Measurements from ENCODE around the gene PREP. TPM values are rescaled to one million over a fixed set of nuclear protein-coding genes. Genes with fewer than 3 reads are reported as not detected.

Gene PREP
- total RNA-seq, 2 donors from 2014 or later = 99.9 to 113 TPM

DNA sequence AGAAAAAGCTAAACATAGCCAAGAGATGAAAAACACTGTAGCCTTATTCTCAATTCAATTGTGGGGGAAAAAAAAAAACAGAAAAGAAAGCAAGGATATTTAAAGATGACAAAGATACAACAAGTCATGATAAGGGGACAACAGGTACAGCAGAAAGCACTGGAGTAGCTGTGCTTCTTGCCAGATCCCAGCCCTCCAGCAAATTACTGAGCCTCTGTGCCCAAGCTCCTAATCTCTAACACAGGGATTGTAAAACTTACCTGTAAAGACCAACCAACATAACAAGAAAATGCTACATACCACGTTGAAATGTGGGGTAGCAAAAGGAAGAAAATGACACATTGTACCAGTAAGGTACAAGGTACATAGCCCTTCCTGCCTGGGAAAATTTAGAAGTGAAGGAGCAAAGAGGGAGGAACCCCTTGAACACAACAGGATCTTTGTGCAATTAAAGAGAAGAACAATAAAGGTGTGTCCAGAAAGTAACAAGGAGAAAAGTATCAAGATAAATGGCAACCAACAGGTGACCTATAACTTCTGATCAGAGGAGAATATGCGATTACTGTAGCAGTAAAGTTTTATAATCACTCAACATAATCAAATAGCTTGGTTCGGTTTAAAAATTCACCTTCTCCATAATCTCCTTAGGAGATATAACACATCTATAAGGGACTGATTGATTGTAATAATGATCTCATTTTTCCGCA, 30.6 kb downstream of the PREP start:
- no peaks in the 10 kb centered on the region for H3K36me3 ChIP-seq
- H3K9me3 ChIP-seq = no peaks in the 10 kb centered on the region
- H3K4me3 ChIP-seq = no peak overlapping the region
- H3K27ac ChIP-seq = peak overlapping the region; percentile 84
- peak; percentile 37 for DNase-seq
- no peaks in the 10 kb centered on the region for H3K27me3 ChIP-seq
- TF ChIP-seq, protein P1, sequence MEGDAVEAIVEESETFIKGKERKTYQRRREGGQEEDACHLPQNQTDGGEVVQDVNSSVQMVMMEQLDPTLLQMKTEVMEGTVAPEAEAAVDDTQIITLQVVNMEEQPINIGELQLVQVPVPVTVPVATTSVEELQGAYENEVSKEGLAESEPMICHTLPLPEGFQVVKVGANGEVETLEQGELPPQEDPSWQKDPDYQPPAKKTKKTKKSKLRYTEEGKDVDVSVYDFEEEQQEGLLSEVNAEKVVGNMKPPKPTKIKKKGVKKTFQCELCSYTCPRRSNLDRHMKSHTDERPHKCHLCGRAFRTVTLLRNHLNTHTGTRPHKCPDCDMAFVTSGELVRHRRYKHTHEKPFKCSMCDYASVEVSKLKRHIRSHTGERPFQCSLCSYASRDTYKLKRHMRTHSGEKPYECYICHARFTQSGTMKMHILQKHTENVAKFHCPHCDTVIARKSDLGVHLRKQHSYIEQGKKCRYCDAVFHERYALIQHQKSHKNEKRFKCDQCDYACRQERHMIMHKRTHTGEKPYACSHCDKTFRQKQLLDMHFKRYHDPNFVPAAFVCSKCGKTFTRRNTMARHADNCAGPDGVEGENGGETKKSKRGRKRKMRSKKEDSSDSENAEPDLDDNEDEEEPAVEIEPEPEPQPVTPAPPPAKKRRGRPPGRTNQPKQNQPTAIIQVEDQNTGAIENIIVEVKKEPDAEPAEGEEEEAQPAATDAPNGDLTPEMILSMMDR (IDR thresholded peaks at IDR 0.05) = no peak
- intact Hi-C loops (cut with DNase I) = no loop called here
- peak overlapping the region in 1 of 2 donors; percentile 46 for H3K9ac ChIP-seq (ENCODE audit: low read depth in 2 of 2, low read length in 2 of 2)
- H3K4me1 ChIP-seq = no peaks in the 10 kb centered on the region

DNA sequence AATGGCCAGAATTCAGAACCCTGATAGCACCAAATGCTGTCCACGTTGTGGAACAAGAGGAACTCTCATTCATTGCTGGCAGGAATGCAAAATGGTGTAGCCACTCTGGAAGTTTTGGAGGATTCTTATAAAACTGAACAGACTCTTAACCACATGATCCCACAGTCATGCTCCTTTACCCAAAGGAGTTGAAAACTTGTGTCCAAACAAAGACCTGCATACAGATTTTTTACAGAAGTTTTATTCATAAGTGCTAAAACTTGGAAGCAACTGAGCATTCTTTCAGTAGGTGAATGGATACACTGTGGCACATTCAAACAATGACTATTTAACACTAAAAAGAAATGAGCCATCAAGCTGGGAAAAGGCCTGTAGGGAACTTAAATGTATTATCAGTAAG, 32.5 kb downstream of the PREP start:
- TF ChIP-seq, protein P1 (IDR thresholded peaks at IDR 0.05) = no peak
- H3K27ac ChIP-seq = peak overlapping the region; percentile 84
- H3K4me3 ChIP-seq = no peak overlapping the region
- intact Hi-C loops (cut with DNase I) = no loop called here
- no peak overlapping the region for H3K9ac ChIP-seq (ENCODE audit: low read depth in 2 of 2, low read length in 2 of 2)
- no peaks in the 10 kb centered on the region for H3K27me3 ChIP-seq
- H3K4me1 ChIP-seq = no peaks in the 10 kb centered on the region
- no peaks in the 10 kb centered on the region for H3K36me3 ChIP-seq
- no peaks in the 10 kb centered on the region for H3K9me3 ChIP-seq
- DNase-seq = no peak

DNA sequence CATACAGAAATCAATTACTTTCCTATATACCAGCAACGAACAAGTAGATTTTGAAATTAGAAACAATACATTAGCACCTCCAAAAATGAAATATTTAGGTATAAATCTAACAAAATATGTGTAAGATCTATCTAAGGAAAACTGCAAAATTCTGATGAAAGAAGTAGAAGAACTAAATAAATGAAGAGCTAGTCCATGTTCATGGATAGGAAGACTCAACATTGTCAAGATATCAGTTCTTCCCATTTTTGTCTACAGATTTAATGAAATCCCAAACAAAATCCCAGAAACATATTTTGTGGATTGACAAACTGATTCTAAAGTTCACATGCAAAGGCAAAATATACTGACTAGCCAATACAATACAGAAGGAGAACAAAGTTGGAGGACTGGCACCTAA, 33.7 kb downstream of the PREP start:
- no peak overlapping the region for H3K4me3 ChIP-seq
- intact Hi-C loops (cut with DNase I) = loop anchor here (5.0 kb wide), 1 partner anchor 33 kb away; the partner anchor contains the start of gene PREP
- no peaks in the 10 kb centered on the region for H3K27me3 ChIP-seq
- no peak overlapping the region for H3K9ac ChIP-seq (ENCODE audit: low read depth in 2 of 2, low read length in 2 of 2)
- no peak overlapping the region for H3K27ac ChIP-seq
- no peaks in the 10 kb centered on the region for H3K36me3 ChIP-seq
- DNase-seq = no peak
- no peaks in the 10 kb centered on the region for H3K4me1 ChIP-seq
- no peaks in the 10 kb centered on the region for H3K9me3 ChIP-seq
- TF ChIP-seq, protein P1 (IDR thresholded peaks at IDR 0.05) = no peak

DNA sequence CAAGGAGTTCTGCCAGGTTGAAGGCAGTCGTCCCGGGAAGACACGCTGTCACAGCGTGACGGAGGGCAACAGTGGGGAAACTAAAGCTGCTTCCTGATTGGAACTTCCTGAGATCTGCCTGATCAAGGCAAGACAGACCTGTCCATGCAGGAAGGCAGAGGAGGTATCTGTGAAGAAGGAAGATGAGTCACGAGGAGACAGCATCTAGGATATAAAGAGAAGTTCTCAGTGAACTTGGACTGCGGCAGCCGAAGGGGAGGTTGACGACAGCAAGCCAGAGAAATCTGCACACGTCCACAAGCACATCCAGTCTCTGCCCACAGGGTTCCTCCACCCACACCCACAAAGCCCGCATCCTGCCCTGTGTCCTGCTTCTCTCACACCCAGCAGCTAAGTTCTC, 38.6 kb downstream of the PREP start:
- Histone ChIP-seq H3K27ac (no peak overlapping the region), H3K9me3 (no peaks in the 10 kb centered on the region), H3K4me3 (no peak overlapping the region), H3K9ac (ENCODE audit: low read depth in 2 of 2, low read length in 2 of 2) (no peak overlapping the region), H3K4me1 (no peaks in the 10 kb centered on the region), H3K36me3 (peaks cover 6% of the 10 kb centered on the region), H3K27me3 (no peaks in the 10 kb centered on the region)
- intact Hi-C loops (cut with DNase I) = loop anchor here (5.0 kb wide), 1 partner anchor 277 kb away; no protein-coding TSS in a partner anchor
- DNase-seq = no peak
- TF ChIP-seq, protein P1 (IDR thresholded peaks at IDR 0.05) = no peak

DNA sequence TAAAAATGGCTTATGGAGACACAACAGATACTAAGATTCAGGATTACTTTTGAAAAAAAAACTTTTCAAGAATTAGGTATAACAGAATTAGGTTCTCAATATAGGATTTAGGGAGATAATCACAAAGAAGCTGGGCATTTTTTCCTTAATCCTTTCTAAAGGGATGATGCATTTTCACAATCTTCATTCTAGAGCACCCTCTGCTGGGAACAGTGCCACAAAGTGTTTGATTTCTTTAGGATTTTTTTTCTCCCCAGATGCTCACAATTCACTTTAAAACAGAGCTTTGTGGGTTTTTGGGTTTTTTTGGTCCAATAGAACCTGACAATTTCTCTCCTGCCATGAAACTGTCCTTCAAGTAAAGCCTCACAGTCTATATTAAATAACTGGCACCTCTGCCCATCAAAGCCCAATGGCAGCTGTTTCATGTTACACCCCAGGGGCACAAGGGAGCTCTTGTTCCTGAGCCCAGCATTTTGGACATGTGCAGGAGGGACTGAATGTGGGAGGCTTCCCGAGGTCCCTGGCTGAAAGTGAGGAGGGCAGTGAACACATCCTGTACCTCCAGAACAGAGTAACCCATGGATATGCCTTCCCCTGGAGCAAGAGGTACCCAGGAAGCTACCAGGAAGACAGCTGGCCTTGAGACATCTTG, 39.7 kb downstream of the PREP start:
- Histone ChIP-seq H3K36me3 (peaks cover 6% of the 10 kb centered on the region), H3K27me3 (no peaks in the 10 kb centered on the region), H3K9me3 (no peaks in the 10 kb centered on the region), H3K4me3 (no peak overlapping the region), H3K4me1 (no peaks in the 10 kb centered on the region), H3K9ac (ENCODE audit: low read depth in 2 of 2, low read length in 2 of 2) (no peak overlapping the region), H3K27ac (no peak overlapping the region)
- TF ChIP-seq, protein P1 (IDR thresholded peaks at IDR 0.05) = no peak
- DNase-seq = no peak
- intact Hi-C loops (cut with DNase I) = loop anchor here (5.0 kb wide), 1 partner anchor 276 kb away; no protein-coding TSS in a partner anchor

All from colonic mucosa (tissue), 4 donors.